ENCODE results near the gene ELMO2.
A peak's percentile ranks its signal among the peaks of the same experiment; 100 is the strongest.

Gene ELMO2

GRCh38 chr20:46349742-46350056 is 56.7 kb downstream of the ELMO2 start:
- TF ChIP-seq CTCF (IDR thresholded peaks at IDR 0.05; ENCODE audit: control insufficient read depth, extremely low read depth, insufficient read depth), result no peak
- no peak overlapping the region for H3K4me3 ChIP-seq (ENCODE audit: low read depth, low read length)
- DNase-seq (ENCODE audit: low read depth), result no peak

GRCh38 chr20:46349035-46349741 is 57.2 kb downstream of the ELMO2 start:
- peak; percentile 85 for TF ChIP-seq CTCF (IDR thresholded peaks at IDR 0.05; ENCODE audit: control insufficient read depth, extremely low read depth, insufficient read depth)
- no peak for DNase-seq (ENCODE audit: low read depth)
- no peak overlapping the region for H3K4me3 ChIP-seq (ENCODE audit: low read depth, low read length)

GRCh38 chr20:46347841-46348803 is 58.3 kb downstream of the ELMO2 start:
- DNase-seq (ENCODE audit: low read depth), result no peak
- TF ChIP-seq CTCF (IDR thresholded peaks at IDR 0.05; ENCODE audit: control insufficient read depth, extremely low read depth, insufficient read depth), result 0 out of 2 replicates have a peak, but pooled peaks have one; percentile 7
- no peak overlapping the region for H3K4me3 ChIP-seq (ENCODE audit: low read depth, low read length)

GRCh38 chr20:46346770-46347169 is 59.6 kb downstream of the ELMO2 start:
- no peak for DNase-seq (ENCODE audit: low read depth)
- H3K4me3 ChIP-seq (ENCODE audit: low read depth, low read length), result no peak overlapping the region
- no peak for TF ChIP-seq CTCF (IDR thresholded peaks at IDR 0.05; ENCODE audit: control insufficient read depth, extremely low read depth, insufficient read depth)

GRCh38 chr20:46344488-46345162 is 61.8 kb downstream of the ELMO2 start:
- no peak for TF ChIP-seq CTCF (IDR thresholded peaks at IDR 0.05; ENCODE audit: control insufficient read depth, extremely low read depth, insufficient read depth)
- H3K4me3 ChIP-seq (ENCODE audit: low read depth, low read length), result no peak overlapping the region

GRCh38 chr20:46343975-46344357 is 62.4 kb downstream of the ELMO2 start:
- no peak for TF ChIP-seq CTCF (IDR thresholded peaks at IDR 0.05; ENCODE audit: control insufficient read depth, extremely low read depth, insufficient read depth)
- no peak overlapping the region for H3K4me3 ChIP-seq (ENCODE audit: low read depth, low read length)
- DNase-seq (ENCODE audit: low read depth), result no peak

More at GRCh38 chr20:46344488-46345162, 61.8 kb downstream of the ELMO2 start:
- DNase-seq (ENCODE audit: low read depth), result no peak
